Hippocampal formation (tissue), 2 donors: ENCODE measurements around the gene KCNQ1.

Experiments used
- DNase-seq, 2 donors: peaks; one replicate each; lab custom pipeline; 2025; lab: John Stamatoyannopoulos, UW

KCNQ1 gene

GRCh38 chr11:2743427-2744110, 298.8 kb downstream of the KCNQ1 start:
- DNase-seq: no peak

GRCh38 chr11:2744166-2744565, 299.4 kb downstream of the KCNQ1 start:
- DNase-seq: peak in 1 of 2 donors; percentile 20

DNA sequence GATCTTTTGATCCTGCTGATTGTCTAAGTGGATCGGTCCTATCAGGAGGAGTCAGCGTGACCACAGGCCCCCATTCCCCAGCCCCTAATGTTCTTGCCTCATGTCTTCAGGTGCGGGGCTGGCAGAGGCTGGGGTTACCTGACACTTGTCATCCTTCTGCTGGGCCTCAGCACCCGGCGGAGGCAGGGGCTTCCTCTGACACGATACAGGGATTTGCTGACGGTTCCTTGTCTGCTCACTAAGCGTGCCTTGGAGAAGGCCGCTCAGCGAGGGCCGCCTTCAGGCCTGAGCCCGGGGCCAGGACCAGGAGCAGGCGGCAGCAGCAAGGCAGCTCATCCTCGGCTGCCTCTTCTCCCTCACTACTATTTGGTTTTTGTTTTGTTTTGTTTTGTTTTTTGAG, 300.7 kb downstream of the KCNQ1 start:
- DNase-seq: no peak

GRCh38 chr11:2746401-2747247, 301.8 kb downstream of the KCNQ1 start:
- DNase-seq: peak in 1 of 2 donors; percentile 16

- no peak for DNase-seq
Measured at GRCh38 chr11:2747248-2748027, 302.6 kb downstream of the KCNQ1 start.

DNA sequence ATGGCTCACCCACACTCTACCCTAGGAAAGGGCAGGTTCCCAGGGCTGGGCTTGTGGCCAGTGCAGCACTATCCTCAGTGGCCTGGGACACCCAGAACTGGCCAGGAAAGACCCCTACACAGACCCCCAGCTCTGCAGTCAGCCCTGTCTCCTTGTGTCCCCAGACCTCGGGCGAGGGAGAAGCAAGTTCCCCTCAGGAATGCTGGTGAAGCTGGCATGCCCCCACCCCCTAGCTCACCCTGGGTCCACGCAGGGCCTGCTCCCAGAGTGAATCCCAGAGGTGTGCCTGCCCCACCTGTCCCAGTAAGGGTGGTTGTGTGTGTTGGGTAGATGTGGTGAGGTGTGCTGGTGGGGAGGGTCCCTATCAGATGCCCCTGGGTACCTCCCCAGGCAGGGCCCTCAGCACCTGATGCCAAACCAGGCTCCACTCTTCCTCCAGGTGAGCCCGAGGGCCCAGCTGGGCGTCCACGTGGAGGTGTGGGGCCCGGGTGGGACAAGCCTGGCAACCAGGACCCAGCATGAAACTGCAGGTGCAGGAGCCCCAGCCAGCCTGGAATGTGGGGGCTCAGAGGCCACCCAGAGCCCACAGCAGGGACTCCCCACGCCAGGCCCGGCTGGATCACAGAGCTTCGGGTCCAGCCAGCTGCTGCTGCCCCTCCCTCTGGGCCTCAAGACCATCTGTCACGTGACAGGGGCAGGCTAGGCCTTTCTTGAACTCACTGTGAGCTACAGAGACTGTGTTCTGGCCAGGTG, 303.4 kb downstream of the KCNQ1 start:
- no peak for DNase-seq

DNA sequence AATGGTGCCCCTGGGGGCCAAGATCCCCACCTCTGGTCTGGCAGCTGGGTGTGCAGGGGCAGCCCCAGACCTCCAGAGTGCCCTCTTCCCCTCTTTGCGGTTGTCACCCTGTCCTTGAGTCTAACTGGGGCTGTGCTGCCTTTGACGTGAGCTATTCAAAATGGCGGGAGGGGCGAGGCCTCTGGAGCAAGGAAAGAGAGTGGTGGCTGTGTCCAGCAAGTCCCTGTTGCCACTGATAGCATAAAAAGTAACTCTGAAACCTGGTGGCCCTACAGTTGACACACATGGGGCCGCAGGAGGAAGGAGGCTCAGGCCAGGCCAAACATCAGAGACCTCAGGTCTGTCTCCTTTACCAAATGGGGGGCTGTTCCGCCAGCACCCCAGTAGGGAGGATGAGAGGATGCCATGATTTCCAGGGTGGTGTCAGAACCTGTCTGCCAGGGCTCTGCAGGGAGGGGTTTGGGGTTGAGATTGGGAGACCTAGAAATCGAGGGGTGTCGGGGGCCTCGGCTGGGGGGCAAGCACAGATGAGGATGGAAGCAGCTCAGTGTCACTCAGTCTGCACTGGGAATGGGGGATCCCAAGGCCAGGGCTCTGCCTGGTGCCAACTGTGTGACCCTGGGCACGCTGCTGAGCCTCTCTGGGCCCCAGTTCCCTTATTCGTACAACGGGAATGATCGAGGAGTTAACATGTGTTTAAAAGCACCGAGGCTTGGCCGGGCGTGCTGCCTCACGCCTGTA, 304.2 kb downstream of the KCNQ1 start:
- DNase-seq: no peak

DNA sequence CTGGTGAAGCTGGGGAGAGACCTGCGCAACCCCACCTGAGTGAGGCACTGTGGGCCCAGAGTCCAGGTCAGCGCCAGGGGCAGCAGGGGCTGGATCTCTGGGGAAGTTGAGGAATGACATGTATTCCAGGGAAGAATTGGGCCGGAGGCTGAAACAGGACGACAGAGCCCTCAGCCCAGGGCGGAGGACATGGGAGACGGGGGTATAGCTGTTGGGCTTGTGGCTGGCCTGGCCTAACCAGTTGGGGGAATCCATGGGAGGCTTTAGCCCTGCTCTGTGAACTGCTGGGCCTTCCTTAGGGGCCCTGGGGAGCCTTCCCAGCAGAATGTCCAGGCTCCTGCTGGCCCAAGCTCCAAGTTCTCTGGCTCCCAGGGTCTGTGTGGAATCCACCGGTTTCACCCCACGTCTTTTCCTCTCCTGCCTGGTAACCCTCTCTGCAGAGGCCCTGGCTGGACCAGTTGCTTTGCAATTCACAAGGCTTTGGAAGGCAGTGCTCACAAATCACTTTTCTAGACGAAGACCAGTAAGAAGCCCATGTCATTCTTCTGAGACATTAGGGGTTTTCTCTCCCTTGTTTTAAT, 305.4 kb downstream of the KCNQ1 start:
- no peak for DNase-seq

DNA sequence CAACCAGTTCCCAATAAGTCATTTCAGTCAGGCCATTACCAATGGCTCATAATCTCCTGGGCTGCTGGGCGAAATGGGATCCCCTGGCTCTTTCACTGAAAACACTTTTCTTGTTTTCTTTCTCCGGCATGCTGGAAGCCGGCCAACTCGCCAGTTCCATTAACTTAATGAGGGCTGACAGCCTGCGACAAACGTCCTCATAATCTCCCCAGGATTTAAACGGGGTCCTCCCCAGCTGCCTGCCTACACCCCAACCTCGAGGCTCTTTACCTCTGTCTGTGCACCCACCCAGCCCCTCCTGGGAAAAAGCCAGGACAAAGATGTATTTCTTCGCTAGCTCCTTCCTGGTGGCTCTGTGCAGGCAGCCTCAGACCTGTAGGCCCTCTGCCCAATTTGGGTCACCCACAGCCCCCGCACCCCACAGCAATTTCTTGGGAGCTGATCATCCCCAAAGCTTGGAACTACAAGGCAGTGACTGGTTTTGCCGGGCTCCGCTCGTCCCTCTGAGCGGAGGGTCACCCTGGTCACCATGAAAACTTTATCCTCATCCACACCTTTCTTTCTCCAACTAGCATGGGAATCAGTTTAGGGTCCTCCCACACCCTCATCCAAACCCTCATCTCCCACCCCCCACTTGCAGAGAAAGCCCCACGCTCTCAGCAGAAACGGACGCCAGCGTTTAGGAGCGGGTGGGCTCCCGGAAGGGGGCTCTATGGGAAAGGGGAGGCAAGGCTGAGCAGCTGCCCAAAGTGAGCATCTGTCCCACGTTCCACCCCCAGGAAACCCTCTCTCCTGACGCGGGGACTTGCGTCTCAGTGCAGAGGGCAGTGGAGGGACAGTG, 306.1 kb downstream of the KCNQ1 start:
- no peak for DNase-seq

GRCh38 chr11:2751523-2752203, 306.9 kb downstream of the KCNQ1 start:
- DNase-seq: no peak

DNA sequence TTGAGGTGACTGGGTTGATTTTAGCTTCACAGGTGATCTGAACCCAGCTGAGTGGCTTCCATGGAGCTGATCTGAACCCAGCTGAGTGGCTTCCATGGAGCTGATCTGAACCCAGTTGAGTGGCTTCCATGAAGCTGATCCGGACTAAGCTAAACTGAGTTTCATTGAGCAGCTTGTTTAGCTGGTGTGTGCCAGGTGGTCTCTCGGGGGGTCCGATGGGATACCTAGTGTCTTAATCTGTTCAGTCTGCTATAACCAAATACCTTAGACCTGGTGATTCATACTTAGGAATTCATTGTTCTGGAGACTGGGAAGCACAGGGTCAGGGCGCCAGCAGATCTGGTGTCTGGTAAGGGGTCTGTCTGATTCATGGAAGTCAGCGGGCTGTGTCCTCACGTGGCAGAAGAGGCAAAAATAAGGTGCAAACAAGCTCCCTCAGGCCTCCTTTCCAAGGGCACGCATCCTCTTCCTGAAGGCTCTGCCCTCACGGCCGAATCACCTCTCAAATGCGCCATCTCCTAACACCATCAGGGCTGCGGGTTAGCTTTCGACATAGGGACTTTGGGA, 307.5 kb downstream of the KCNQ1 start:
- DNase-seq: no peak

- DNase-seq: no peak
Measured at GRCh38 chr11:2752923-2753322, 308.1 kb downstream of the KCNQ1 start.

DNA sequence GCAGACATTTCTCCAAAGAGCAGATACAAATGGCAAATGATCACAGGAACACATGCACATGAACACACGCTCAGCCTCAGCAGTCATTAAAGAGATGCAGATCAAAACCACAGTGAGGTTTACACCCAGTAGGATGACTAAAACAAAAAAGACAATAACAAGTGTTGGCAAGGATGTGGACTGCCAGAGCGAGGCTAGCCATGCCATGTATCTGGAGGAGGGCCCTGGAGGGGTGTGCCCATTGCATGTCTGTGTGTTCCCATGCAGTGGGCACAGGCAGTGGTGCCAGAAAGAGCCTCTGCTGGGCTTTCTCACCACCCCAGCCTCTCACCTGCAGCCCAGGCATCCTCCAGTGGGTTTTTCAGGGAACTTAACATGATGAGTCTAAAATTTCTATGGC, 309.2 kb downstream of the KCNQ1 start:
- DNase-seq: no peak

GRCh38 chr11:2755071-2755470, 310.3 kb downstream of the KCNQ1 start:
- DNase-seq: no peak

DNA sequence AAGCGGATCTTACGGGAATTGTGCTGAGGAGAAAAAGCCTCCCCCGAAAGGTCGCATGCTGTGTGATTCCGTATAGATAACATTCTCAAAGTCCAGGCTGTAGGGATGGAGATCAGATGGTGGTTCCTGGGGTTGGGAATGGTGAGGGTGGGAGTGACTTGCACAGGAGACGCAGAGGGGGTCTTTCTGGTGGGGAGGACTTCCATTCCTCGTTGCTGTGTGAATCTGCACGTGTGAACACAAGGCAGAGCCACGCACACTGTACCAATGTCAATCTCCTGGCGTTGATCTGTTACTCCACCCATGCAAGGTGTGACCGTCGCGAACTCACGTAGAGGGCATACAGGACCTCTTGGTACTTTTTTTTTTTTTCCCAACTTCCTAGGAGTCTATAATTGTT, 313.9 kb downstream of the KCNQ1 start:
- DNase-seq: no peak

DNA sequence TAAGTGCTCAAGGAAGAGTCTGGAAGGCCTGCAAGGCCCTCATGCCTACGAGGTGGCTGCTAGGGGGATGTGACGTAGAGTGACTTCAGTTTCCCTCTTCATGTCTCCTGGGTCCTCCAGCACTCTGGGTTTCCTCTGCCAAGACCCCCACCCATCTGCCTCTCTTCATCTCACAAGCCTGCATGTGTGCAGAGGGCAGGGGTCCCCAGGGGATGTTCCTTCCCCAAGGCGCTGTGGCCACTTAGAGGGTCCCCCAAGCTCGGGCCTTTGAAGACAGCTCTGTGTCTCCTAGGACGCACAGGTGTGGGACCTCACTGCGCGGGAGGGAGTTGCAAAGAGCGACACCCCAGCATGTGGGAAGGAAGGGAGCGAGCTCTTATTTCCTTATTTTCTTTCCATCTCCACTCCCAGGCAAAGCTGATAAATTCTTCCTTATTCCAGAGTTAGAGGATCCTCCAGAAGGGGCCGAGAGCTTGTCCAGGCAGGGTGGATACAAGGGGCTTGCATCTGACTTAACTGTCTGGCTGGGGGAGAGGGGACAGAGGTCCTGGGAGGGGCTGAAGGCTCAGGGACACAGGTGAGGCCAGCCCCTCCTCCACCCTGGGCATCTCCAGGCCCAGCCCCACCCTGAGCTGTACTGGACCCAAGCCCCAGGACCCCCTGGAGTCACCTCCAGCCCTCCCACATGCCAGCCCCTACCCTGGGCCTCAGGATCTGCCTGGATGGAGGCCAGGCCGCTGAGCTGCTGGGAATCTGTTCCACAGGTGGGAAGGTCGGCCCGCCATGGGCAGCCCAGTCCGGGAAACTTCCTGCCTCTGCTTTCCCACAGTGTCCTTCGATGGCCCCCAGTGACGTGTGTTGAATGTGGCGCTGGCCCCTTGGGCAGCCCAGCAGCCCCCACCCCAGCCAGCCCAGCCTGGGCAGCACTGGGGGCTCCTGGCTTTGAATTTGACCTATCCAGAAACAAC, 314.7 kb downstream of the KCNQ1 start:
- no peak for DNase-seq

DNA sequence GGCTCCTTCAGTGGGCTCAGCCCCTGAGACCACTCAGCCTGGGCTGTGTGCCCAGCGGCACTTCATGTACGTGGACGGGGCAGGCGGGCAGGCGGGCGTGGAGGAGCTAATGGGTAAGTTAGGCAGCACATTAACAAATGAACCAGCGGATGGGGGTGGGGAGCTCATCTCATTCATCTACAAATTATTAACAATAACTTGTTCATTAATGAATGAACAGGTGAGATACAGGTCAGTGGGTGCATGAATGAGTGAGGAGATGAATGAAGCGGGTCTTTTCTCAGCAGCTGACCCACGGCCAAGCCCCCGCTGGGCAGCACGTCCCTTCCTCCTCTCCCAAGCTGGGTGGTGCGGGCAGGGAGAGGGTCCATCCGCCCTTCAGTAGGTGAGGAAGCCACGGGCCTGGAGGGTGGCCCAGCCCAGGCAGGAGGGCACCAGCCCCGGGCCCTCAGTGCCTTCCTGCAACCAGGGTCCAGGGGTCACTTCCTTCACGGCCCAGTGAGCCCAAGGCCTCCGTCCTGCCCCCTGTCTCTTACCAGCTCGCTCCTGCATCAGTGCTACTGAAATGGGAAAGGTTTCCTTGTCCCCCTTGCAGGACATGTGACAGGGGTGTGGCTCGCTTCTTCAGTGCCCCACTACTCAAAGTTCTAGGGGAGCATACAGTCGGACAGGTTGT, 315.5 kb downstream of the KCNQ1 start:
- DNase-seq: no peak
